T follicular helper cell (primary cell): ENCODE results near the gene FOXRED2.

Experiments
- DNase-seq: peaks from one replicate; pipeline ENCODE4 v3.0.0-alpha.2; 2020; ENCODE audit warnings: low read depth

The FOXRED2 gene

DNA sequence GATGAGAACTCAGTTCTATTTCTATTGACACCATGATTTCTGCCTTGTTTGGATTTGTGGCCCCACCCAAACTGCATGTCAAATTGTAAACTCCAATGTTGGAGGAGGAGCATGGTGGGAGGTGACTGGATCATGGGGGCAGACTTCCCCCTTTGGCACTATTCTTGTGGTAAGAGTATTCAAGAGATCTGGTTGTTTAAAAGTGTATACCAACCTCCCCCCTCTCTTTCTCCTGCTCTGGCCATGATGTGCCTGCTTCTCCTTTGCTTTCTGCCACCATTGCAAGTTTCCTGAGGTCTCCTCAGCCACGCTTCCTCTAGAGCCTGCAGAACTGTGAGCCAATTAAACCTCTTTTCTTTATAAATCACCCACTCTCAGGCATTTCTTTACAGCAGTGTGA, 7.9 kb upstream of the FOXRED2 start:
- DNase-seq: no peak

DNA sequence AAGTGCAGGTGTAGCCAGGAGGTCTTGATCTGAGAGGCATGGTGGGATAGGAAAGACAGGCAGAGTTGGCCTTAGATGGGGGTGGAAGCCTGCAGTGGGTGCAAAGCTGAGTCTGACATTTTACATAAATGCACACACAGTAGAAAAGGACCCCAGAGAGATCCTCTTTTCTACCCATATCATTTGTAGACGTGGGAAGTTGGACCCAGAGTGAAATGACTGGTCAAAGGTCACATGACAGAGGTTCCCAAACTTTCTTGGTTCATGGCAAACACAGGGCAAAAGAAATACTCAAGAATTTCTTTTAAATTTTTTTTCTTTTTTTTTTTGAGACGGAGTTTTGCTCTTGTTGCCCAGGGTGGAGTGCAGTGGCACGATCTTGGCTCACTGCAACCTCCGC, 6.2 kb upstream of the FOXRED2 start:
- DNase-seq: no peak

GRCh38 chr22:36512333-36512732, 5.5 kb upstream of the FOXRED2 start:
- DNase-seq: no peak

DNA sequence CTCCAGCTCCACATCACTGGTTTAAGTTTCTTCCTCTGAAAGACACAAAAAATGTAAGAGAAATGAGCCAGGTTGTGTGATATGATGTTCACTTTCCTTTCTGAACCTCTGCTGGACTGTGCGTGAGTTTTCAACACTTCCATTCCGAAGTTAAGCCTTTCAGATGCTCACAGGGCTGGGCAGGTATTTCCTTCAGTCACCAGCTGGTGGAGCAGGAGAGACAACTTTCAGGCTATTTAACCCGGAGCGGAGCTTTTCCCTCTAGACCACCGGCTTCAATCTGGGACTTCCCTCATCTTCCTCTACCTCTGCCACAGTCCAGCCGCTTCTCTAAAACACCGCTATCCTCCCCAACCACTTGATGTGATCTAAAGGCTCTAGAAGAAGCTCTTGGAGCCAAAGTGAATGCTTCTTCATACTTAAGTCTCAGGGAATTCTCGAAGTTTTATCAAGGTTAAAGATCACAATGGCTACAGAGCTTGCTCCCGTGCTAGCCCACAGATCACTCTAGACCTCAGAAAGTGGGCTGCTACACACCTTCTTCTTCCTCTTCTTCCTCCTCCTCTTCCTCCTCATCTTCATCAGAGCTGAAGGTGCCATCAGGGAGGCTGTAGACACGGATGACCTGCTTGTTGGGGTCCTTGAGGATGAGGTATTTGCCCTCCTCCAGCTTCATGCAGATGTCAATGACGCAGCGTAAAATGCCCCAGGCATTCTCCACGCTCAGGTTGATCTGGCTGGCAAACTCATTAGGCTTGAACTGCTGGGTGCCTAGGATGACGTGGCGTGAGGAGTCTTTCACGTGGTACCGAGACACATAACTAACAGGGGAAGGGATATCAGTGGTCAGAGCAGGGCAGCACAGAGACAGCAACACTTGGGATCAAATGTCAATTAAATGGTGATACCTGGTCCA, 4.4 kb upstream of the FOXRED2 start:
- DNase-seq: peak; percentile 12

DNA sequence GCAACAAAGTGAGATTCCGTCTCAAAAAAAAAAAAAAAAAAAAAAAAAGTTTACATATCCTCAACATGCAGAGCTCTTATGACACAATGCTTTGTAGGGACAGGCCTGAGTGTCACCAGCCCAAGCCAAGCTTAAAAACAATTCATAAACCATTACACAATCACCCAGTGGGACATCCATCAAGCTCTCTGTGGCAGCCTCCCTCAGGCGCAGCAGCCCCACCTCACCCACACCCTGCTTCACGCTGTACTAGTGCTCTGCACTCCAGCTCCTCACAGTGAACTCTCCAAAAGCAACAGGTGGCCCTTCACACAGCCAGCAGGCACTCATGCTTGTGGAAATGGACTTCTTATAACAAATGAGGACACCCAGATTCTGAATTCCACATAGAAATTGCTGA, 3.5 kb upstream of the FOXRED2 start:
- DNase-seq: no peak

DNA sequence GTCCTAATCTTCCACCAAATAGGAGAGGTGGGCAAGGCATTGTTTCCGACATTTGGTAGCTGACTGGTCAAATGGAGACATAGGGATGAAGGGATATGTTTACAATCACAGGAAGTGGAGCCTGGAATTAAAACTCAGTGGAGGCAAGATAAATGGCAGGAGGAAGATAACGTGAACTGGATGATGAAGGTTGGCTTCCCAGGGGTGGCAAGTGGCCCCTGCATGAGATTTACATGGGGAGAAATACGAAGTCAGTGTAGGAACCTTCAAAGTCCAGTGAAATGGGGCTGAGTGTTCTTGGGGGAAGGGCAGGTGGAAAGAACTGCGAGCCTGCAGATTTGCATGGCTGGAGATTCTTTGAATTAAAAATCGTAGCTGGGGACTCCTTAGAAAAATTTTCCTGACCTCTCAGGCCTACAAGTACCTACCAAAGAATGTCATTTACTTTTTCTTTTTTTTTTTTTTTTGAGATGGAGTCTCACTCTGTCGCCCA, 724 bp upstream of the FOXRED2 start:
- DNase-seq: no peak

DNA sequence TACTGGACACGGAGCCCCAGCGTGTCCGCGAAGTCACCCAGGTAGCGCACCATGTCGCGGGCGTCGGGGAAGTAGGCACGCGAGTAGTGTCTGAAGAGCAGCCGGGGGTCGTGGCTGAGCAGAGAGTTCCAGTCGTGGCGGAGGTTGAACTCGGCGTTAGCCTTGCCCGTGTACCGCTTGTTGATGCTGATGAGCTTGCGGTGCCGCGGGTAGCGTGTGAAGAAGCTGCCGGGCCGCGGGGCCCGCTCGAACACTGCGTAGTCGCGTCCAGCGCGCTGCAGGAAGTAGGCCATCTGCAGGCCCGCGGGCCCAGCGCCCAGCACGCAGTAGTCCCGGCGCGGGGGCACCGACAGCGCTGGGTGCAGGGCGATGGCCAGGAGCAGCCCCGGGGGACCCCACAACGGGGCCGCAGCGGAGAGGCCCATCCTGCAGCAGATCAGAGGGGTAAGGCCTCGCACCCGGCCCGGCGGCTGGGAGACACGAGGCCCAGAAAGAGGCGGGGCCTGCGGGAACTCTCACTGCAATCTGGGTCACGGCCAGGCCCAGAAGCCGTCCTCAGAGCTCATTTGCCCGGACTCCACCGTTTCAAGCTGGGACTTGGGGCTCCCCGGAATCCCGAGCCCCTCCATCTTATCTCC, 723 bp downstream of the FOXRED2 start:
- no peak for DNase-seq

GRCh38 chr22:36497910-36498665, 8.8 kb downstream of the FOXRED2 start:
- no peak for DNase-seq

DNA sequence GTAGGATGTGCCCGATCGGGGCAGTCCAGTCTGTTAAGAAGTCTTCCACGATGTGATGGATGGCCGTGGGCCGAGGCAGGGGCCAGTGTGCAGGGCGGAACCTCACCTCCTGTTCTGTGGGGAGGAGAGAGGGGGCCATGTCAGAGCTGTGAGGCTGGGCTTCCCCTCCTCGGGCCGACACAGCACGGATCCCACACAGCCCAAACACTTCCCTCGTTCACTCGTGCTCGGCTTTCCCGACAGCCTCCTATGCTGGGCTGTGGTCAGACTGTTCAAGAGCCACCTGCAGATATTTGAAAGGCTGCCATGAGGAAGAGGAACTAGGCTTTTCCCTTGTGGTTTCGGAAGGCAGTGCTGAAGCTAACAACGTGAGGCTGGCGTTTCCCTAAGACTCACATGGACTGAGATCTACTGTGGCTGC, 13.1 kb downstream of the FOXRED2 start:
- no peak for DNase-seq

DNA sequence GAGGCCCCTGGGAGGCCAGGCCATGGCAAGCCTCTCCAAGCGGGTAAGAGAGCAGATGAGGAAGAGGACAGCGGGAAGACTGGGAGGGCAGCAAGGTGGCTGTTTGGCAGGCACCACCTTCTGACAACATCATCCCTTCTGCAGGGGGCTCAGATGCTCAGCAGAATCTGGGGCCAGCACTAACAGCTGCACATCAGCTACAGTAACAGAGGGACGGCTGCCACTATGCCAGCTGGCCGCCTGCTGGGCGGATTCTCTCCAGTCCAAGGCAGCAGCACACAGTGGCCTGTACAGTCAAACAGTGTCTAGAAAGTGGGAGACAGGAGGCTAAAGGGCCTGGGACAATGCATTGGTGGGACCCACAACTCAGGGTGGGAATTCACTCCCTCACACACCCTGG, 14.7 kb downstream of the FOXRED2 start:
- DNase-seq: no peak

GRCh38 chr22:36491155-36491554, 15.7 kb downstream of the FOXRED2 start:
- no peak for DNase-seq

- DNase-seq: peak; percentile 60
Measured at GRCh38 chr22:36486619-36487384, 20.0 kb downstream of the FOXRED2 start.

DNA sequence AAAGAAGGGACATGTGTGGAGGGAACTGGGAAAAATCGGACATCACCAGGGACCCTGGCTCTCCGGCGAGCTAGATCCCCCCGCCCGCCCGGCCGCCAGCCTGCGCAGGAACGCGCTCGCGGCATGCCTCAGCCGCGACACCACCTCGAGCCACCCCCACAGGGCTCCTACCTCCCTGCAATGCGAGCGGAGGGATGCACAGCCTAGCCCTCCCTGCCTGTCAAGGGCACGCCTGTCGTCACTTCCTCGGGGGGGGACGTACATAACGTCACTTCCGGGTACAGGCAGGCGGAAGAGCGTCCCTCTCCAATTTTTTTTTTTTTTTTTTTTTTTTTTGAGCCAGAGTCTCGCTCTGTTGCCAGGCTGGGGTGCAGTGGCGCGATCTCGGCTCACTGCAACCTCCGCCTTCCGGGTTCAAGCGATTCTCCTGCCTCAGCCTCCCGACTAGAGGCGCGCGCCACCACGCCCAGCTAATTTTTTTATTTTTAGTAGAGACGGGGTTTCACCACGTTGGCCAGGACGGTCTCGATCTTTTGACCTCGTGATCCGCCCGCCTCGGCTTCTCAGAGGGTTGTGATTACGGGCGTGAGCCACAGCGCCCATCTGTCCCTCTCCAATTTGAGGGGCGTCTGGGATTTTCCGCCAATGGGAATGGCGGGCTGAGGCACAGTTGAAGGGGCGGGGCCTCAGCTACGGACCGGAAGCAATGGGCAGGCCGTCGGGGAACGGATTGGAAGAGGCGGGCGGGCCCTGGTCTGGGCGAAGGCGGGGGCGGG, 25.3 kb downstream of the FOXRED2 start, which contains the start of gene TXN2:
Gene TXN2, minus strand, starts transcription at position 248 of the 776 bp plus-strand sequence. CDS start 803 bp downstream, outside the sequence.
- peak; percentile 96 for DNase-seq

GRCh38 chr22:36480941-36481392, 25.9 kb downstream of the FOXRED2 start:
- DNase-seq: no peak

GRCh38 chr22:36478966-36479365, 27.9 kb downstream of the FOXRED2 start:
- no peak for DNase-seq

GRCh38 chr22:36475341-36475740, 31.5 kb downstream of the FOXRED2 start:
- no peak for DNase-seq

- no peak for DNase-seq
Measured at GRCh38 chr22:36472689-36473088, 34.2 kb downstream of the FOXRED2 start.

- no peak for DNase-seq
Measured at GRCh38 chr22:36471341-36471821, 35.5 kb downstream of the FOXRED2 start.

- DNase-seq: no peak
Measured at GRCh38 chr22:36470994-36471331, 35.9 kb downstream of the FOXRED2 start.

GRCh38 chr22:36470162-36470993, 36.5 kb downstream of the FOXRED2 start:
- DNase-seq: peak; percentile 76
